Measurements from ENCODE around the gene TLE2. TPM values are rescaled to one million over a fixed set of nuclear protein-coding genes. Genes with fewer than 3 reads are reported as not detected.

Gene TLE2
- total RNA-seq, 1 donor from 2014 or later = 48.0 TPM

Other genes starting within 250 kb of the TLE2 start
- gene SGTA, start 246.0 kb downstream of the TLE2 start, total RNA-seq = 54.1 TPM
- 34.6 TPM for gene THOP1, start 243.8 kb downstream of the TLE2 start, total RNA-seq
- gene ZNF554, start 209.4 kb downstream of the TLE2 start, total RNA-seq = 5.6 TPM
- 6.9 TPM for gene ZNF555, start 187.8 kb downstream of the TLE2 start, total RNA-seq
- gene ZNF556, start 161.9 kb downstream of the TLE2 start, total RNA-seq = not detected
- 1.8 TPM for gene ZNF57, start 128.4 kb downstream of the TLE2 start, total RNA-seq
- 2.0 TPM for gene ZNF77, start 84.3 kb downstream of the TLE2 start, total RNA-seq
- 1.0 TPM for gene TLE6, start 51.7 kb downstream of the TLE2 start, total RNA-seq
- gene TLE5, start 33.2 kb upstream of the TLE2 start, total RNA-seq = 804 TPM
- gene GNA11, start 65.1 kb upstream of the TLE2 start, total RNA-seq = 60.9 TPM
- 1.9 TPM for gene GNA15, start 106.8 kb upstream of the TLE2 start, total RNA-seq
- 1.2 TPM for gene S1PR4, start 149.5 kb upstream of the TLE2 start, total RNA-seq
- 19.0 TPM for gene NCLN, start 156.7 kb upstream of the TLE2 start, total RNA-seq
- not detected for gene CELF5, start 195.4 kb upstream of the TLE2 start, total RNA-seq